GM18868 (cell line): ENCODE measurements around the gene SMAD6.

Source experiments
- ATAC-seq: cut with Tn5 transposase; IDR thresholded peaks from one replicate; pipeline ENCODE4 v1.9.1; 2021; ENCODE audit warnings: mild to moderate bottlenecking, moderate library complexity; ENCODE audit not compliant: unreplicated experiment

Gene SMAD6

DNA sequence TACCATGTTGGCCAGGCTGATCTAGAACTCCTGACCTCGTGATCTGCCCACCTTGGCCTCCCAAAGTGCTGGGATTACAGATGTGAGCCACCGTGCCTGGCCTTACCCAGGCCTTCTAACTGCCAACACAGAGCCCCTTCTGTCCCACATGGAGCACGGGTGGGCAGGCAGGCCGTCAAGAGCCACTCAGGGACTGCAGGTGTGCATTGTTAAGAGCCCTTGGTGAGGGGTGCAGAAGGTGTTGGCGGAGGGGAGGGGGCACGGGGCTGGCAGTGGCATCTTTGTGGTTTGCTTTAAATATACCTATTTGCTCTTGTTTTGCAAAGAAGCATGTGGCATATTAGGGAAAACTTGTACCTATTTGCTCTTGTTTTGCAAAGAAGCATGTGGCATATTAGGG lies 37.3 kb downstream of the SMAD6 start:
- no peak for ATAC-seq

DNA sequence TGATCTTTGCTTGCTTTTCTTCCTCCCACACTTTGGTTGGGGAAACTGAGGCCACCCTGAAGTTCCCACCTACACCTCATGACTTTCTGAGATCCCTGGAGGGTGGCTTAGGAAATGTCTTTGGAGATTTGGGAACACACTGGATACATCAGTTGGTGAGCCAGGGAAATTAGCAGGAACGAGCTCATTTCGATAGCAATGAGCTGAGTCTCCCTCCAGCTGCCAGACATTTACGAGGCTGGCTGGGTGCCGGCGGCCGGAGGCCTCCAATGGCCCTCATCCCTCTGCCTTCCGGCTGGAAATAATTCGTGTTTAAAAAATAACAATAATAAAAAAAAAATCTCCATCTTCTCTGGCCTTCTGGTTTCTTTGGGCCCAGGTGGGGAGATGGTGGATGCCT lies 38.8 kb downstream of the SMAD6 start:
- no peak for ATAC-seq

DNA sequence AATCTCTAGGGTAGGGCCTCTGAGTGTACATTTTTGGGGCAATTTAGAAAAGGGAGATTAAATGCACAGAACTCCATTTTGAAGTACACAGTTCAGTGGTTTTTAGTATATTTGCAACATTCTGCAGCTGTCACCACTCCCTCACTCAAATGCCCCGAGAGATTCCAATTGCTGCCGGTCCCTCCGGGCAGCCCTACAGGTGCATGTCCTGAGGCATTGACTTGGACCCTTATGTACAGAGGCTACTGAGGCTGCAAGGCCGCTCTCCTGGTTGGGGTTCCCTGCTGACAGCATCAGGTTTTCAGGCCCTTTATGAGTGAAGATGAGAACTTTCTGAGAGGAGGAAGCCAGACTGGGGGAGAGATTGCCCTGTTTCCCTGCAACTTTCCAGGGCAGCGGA lies 39.6 kb downstream of the SMAD6 start:
- ATAC-seq, result no peak

DNA sequence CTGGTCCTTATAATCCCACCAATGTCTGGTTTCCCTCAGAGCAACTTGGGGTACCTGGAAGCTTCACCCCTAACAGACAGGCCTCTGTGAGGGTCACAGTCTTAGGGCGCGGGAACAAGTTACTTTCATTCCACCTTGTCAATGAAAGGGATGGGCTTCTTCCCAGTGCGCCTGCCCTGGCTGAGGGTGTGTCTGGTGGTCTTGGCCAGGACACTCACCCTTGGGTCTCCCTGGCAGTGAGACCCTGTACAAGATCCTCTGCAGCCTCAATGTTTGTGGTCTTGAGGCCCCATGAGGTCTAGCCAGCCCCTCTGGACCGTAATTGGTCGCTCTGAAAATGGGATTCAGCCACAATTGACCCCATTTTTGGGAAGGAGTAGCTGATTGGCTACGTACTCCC lies 40.2 kb downstream of the SMAD6 start:
- no peak for ATAC-seq

DNA sequence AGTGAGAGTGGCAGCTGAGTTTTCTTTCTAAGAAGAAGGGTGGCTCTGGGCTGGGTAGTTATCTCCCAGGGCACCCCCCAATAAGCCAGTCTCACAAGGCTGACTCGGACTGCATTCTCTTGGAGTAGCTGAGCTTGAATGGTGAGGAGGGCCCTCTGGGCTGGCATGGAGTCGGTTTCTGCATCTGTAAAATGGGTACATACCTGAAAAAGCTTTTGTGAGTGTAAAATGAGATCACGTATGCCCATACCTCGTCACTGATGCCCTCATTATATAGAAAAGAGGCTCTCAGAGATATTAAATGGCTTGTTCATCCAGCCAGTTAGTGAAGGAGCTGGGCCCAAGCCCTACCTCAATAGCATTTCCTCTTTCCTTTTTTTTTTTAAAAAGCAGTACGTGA lies 41.2 kb downstream of the SMAD6 start:
- no peak for ATAC-seq

DNA sequence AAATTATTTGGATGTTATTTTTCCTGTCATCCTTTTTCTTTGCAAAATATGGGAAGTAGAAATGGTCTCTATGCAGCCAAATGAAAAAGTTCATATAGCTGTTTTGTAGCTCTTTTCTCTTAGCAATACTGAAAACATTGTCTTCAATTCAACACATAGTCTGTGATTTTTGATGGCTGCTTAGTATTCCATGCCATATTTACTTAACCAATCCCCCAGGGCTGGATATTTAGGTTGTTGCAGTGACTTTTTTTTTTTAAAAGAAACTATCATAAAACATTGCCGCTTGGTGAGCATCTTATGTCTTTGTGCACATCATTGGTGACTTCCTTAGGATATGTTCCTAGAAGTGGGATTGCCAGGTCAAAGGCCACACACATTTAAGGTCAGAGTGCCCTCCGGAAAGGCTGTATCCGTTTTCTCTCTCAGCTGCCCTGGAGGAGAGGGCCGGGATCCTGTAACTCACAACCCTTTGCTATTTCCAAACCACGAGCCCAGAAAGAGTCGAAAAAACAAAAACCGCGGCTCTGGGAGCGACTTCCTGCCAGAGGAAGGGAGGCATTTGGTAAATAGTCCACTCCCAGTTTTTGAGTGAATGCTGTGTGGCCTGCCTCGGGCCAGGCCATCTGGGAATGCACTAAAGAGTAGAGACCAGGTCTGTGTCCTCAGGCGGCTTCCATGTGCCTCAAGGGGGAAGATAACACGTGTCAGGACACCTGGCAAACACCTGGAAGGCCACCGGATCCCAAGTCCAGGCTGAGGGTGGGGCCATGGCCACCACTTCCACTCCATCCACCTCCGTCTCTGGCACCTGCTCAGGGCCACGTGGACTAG lies 41.9 kb downstream of the SMAD6 start:
- no peak for ATAC-seq

DNA sequence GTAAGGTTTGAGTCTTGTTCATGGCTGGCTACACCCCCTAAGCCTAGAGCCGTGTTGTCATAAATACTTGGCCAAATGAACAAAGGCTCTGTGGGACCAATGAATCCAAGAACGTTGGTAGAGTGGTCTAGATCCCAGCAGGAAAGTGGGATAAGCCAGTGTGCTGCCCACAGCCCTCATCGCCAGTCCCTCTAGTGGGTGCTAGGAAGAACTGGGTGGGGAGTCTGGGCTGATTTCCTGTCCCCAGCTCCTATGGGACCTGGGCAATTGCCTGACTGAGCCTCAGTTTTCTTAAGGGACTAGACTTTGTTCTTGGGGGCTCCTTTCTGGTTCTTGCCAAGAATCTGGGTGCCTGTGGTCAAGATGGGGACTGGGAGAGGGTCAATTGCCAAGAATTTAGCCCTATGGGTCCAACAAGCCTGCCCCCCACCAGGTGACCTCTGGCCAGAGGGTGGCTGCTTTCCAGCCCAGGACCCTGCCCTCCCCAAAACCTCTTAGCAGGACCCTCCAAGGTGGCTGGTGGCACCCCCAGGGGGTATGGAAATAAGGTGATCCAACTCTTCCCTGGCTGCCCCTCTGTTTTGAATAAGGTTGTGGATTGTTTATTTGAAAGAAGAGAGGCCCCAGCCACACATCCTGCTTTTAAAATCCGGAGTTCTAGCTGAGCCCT lies 42.7 kb downstream of the SMAD6 start:
- no peak for ATAC-seq

DNA sequence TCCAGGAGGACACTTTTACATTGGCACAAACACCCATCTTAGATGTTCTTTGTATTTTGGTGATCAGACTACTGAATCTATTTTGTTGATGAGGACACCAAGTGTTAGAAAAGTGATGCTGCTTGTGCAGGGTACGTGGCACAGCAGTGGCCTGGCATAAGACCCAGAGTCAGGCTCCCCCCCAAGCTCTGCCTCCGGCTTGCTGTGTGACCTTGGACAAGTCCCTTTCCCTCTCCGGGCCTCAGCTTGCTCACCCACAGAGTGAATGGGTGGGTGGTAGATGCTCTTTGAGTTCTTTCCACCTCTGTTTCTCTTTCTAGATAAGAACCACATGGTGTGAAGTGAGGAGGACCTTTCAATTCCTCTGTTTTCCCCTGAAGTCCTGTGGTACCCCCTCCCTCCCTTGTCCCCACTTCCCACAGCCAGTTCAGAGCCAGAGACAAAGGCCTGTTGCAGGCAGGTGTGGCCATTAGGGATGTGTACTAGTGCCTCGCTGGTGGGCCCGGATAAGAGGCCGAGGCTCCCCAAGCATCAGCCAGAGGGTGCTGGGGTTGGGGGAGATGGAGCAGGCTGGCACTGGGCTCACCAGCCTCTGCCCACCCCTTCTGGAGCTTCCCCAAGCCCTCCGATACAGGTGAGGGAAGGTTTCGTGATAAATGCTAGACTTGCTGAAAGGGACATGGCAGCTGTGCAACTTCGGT lies 43.6 kb downstream of the SMAD6 start:
- ATAC-seq, result no peak

DNA sequence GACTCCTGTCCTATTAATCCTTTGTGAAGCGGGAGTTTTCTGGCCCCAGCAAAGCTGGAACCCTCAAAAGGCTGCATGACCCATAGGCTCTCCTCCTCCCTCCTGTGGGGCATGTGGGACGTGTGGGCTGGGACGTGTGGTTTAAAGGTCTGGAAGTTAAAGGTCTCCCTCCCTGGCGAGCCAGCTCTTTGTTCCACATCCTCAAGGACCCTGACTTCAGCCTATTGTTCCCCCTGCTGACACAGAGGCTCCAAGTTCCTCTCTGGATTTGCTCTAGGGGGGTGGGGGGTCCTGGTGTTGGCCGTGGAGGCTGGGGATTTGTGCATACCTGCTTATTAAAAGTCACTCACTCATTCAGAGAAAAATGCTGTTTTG lies 44.2 kb downstream of the SMAD6 start:
- ATAC-seq, result no peak

DNA sequence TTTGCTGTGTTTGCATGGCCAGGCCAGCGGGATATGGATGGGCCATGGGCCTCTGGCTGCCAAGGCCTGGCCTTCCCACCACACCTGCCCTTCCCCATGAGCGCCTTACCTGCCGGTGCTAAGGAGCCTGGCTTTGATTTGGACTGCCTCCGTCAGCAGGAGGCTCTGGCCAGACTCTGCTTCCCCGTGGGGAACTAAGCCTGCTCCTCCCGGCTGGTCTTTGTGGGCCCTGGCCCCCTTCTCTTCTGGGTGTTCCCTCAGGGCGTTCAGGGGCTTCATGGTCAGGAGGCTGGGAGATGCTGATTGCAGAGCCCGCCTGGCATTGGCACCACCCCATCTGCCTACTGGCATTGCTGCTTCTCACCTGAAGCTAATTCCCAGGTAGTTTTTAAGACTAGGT lies 45.2 kb downstream of the SMAD6 start:
- ATAC-seq, result no peak

DNA sequence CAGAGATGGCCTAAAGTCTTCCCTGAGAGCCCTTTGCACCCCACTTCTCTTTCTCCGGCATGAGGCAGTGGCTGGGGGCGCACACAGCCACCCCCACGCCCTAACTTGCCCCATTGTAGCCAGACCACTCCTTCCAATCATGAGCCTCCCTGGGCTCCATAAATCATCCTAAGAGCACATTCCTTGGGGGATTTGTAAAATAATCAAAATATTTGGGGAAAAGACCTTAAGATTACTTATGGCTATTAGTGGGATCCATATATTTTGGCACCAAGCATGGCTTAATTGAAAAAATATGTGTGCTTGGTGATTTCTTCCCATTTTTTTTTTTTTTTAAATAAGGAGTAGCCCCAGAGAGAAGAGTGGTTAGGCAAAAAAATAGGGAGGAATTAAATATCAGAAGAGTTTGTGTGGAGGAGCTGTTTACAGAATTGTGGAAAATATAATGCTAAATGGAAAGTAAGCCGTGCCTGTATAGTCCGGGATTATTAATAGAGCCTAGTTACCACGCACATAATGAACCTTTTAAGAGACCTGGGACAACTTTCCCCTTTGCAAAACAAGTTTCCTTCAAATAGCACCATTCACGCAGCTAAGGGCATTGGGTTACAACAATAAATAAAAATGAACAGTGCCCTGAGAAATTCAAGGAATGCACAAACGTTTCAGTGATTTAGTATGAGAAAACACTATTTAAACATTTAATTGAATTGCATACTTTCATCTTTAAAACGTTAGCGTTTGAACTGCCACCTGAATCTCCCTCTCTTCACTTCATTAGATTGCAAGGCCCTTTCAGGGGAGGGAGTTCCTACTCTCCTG lies 46.1 kb downstream of the SMAD6 start:
- no peak for ATAC-seq

DNA sequence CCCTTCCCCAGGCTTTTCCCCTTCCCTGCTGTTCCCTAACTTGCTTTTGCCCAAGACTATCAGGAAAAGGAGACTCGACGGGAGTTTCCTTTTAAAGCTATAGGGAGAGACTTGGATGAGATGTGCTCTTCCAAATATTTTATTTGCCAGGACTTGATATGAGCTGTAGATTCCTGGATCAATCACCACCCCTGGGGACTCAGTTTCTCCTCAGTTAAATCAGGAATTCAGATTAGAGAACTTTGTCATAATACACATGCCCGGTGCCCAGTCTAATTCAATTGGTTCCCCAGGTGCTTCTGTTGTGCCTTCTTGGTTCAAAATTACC lies 46.6 kb downstream of the SMAD6 start:
- ATAC-seq, result no peak

DNA sequence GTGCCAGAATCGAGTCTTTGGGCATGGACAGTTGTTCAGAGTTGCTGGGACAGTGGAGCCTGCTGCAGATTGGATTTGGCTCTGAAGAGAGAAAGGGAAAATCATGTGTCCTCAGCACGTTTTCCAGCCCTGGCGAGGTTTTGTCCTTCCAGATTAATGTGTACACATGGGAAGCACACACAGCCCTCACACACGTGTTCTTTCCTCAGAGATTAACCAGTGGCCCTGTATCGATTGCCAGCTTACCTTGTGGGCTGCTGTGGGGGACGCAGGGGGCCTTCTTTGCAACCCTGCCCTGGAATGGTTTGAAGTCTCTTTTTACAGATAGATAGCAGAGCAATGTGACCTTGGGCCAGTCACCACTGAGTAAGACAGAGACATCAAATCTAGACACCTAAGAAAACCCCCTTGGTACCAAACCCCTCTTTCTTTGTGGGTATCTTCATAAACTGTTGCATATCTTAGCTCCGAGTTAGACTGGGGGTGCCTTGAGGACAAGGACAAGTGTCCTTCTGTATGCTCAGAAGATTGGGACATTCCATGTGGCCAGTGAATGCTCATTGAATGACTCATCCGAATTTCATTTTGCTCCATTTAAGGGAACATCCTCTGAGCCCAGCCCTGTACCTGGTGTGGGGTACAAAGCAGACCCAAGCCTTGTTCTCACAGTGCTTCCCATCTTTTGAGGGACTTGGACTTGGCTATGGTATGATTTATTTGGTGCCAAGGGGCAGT lies 48.0 kb downstream of the SMAD6 start:
- no peak for ATAC-seq

DNA sequence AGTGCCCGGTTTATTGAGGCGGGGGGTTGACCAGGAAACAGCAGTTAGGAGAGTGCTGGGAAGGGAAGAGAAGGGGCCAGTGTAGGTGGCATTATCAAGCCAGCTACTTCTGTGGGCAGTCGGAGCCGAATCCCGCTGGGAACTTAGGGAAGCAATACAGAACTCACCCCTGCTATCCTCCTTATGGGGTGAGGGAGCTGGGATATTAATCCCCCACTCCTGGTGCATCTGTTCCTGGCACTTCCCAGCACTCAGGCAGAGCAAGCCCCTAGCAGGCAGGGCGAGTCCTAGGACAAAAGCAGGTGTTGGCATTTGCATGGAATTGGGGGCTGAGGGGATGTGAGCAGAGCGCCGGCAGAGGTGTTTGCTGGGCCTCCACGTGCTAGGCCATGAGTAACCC lies 48.6 kb downstream of the SMAD6 start:
- no peak for ATAC-seq

DNA sequence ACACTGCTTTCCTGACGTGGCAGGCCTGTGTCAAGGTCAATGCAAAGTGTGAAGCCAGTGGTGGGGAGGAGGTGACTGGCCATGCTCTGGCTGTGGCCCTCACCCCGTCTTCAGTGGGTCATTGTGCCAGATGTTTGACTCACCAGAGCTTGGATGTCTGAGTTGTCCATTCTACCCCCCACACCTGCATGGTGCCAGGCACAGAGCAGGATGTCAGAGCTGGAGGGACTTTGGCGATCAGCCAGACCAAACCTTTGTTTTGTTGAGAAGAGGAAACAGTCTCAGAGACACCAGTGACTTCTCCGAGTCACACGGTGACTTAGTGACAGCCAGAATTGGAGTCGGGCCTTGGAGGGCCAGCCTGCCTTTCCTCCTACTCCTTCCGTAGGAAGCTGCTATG lies 49.5 kb downstream of the SMAD6 start:
- ATAC-seq, result no peak

DNA sequence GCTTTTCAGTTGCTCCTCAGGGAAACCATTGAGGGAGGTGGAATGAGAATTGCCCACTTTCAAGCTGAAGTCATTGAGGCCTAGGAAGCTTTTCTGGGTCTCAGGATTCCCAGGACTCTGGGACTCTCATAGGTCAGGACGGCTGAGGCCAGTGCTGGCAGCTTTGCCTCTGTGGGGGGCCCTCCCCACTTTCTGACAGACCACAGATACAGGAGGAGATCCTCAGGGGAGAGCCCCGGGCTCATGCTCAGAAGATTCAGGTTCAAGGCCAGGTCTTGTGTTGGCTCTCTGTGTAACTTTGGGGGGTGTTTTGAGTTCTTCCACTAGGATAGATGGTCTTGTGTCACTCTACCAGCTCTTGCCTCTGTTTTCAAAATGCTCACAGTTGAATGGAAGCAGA lies 50.0 kb downstream of the SMAD6 start:
- no peak for ATAC-seq

DNA sequence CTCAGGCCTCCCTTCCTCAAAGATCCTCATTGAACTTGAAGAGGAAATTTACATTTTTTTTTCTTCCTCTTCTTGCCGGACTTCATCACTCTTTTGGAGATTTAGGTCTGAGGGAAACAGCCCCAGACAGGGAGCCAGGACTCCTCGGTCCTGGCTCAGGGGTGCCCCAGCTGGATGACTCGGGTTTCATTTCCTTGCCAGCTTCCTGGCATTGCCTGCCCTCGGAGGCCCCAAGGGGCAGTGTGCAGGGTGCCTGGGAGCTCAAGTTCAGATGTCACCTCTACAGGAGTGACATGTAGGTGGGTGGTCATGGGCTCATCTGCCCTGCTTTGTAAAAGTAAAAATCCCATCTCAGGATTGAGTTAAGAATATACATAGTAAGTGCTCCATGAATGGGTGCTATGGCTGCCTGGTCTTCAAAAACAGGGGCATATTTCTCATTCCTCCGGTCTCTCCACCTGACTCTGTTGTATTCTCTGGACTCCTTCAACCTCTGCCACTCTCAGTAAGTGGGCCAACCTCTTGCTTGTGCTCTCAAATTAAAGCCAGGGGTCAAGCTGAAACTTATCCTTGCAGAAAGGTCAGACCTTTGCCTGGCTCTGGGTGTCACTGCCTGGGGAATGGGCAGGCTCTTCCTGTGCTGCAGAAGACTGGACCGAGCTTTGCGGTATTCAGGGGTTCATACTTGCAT lies 51.8 kb downstream of the SMAD6 start:
- ATAC-seq, result no peak

DNA sequence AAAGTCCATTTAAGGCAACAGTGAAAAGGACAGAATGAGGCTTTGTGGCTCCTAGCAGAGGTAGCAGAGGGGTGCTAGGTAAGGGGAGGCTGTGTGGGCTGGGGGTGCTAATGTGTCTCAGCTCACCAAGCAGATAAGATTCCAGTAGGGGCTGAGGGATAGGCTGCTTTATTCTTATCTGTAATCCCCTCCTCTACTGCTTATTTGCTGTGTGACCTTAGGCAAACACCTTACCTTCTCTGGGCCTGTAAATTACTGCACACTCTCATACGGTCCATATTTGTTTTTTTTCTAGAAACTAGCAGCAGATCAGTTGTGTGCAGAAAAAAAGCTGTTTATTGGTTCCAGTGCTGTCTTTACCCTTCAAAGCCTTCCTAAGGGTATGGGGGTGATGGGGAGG lies 52.8 kb downstream of the SMAD6 start:
- no peak for ATAC-seq

DNA sequence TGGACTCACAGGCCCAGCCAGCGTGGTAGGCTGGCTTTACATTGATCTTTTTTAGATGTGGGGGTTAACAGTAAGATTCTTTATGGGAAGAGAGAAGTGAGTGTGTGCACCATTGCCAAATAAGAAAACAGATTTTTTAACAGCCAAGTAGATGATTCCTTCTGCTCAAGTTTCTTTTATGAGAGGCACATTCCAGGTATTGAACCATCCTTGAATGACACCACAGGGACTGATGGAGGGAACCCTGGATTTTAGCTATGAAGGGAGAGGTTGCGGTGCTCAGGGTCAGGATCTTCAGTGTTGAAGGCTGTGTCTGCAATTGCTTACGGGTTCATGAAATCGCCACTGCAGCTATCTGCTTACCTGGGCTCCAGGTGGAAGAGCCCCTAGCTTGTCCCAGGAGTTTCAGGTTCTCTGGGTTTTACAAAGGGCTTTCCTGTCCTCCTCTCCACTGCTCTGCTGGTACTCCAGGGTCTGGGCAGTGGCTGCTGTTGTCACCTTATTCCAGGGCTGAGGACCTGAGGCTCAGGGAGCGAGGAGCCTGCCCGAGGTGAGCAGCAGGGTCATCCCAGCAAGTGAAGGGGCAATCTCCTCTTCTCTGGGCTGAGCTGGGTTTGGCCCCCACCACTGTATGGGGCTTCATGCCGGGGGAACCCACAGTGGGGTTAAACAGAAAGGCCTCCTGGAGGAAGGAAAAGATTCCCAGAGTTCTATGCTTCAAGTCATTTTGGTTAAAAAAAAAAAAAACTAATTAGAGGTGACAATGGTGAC lies 53.4 kb downstream of the SMAD6 start:
- ATAC-seq, result no peak
